Thyroid gland (tissue), 4 donors: ENCODE data around the gene ATP7B.

Source experiments
- CTCF ChIP-seq, 6 experiments: fragments of 200-600 bp in 3 of 6; fragments of 450-650 bp in 3 of 6; sonication (generic) in 3 of 6; IDR thresholded peaks; one replicate each; pipeline ENCODE4 v1.5.1; 2016 to 2019; ENCODE audit warnings: antibody characterized with exemption in 6 of 6, mild to moderate bottlenecking in 2 of 6, inconsistent platforms in 1 of 6, moderate library complexity in 1 of 6
- POLR2A ChIP-seq, 2 donors: fragments of 450-650 bp; IDR thresholded peaks; one replicate each; pipeline ENCODE4 v1.6.1; 2017; ENCODE audit warnings: antibody characterized with exemption in 2 of 2, mild to moderate bottlenecking in 2 of 2, moderate library complexity in 1 of 2

GRCh38 chr13:51993713-51994112 is 17.5 kb downstream of the ATP7B start:
- TF ChIP-seq CTCF (IDR thresholded peaks at IDR 0.05): no peak
- TF ChIP-seq POLR2A (IDR thresholded peaks at IDR 0.05): no peak
